Mucosa of stomach (tissue), 1 donor: ENCODE results near the gene LHFPL2.

Experiments
- H3K27me3 ChIP-seq: one replicate; pipeline ENCODE4 v1.7.0; 2013; ENCODE audit warnings: mild to moderate bottlenecking, low read length; ENCODE audit not compliant: control insufficient read depth, insufficient read depth
- H3K36me3 ChIP-seq: one replicate; pipeline ENCODE4 v1.7.0; 2013; ENCODE audit warnings: low read length; ENCODE audit not compliant: control insufficient read depth, insufficient read depth
- H3K4me1 ChIP-seq: one replicate; pipeline ENCODE4 v1.7.0; 2013; ENCODE audit warnings: mild to moderate bottlenecking, low read length; ENCODE audit not compliant: control insufficient read depth, insufficient read depth
- H3K4me3 ChIP-seq: one replicate; pipeline ENCODE4 v1.7.0; 2013; ENCODE audit warnings: low read length
- H3K9ac ChIP-seq: one replicate; pipeline ENCODE4 v1.7.0; 2013; ENCODE audit warnings: mild to moderate bottlenecking, low read length, moderate library complexity
- H3K9me3 ChIP-seq: one replicate; pipeline ENCODE4 v1.7.0; 2013; ENCODE audit warnings: mild to moderate bottlenecking, low read length, moderate library complexity; ENCODE audit not compliant: control insufficient read depth
- donor health status: Pancreatic carcinoma.

The LHFPL2 gene

GRCh38 chr5:78587775-78588291, 60.7 kb downstream of the LHFPL2 start:
- Histone ChIP-seq H3K9ac (no peak overlapping the region), H3K4me3 (no peak overlapping the region), H3K27me3 (no peaks in the 10 kb centered on the region), H3K9me3 (no peaks in the 10 kb centered on the region), H3K4me1 (peaks cover 14% of the 10 kb centered on the region), H3K36me3 (no peaks in the 10 kb centered on the region)

GRCh38 chr5:78587081-78587774, 61.3 kb downstream of the LHFPL2 start:
- Histone ChIP-seq H3K9ac (no peak overlapping the region), H3K27me3 (no peaks in the 10 kb centered on the region), H3K9me3 (no peaks in the 10 kb centered on the region), H3K4me1 (peaks cover 14% of the 10 kb centered on the region), H3K36me3 (no peaks in the 10 kb centered on the region), H3K4me3 (no peak overlapping the region)

GRCh38 chr5:78586251-78586650, 62.3 kb downstream of the LHFPL2 start:
- Histone ChIP-seq H3K9me3 (no peaks in the 10 kb centered on the region), H3K27me3 (no peaks in the 10 kb centered on the region), H3K9ac (no peak overlapping the region), H3K36me3 (no peaks in the 10 kb centered on the region), H3K4me1 (peaks cover 6% of the 10 kb centered on the region), H3K4me3 (no peak overlapping the region)

GRCh38 chr5:78578015-78578414, 70.6 kb downstream of the LHFPL2 start:
- Histone ChIP-seq H3K9me3 (no peaks in the 10 kb centered on the region), H3K27me3 (no peaks in the 10 kb centered on the region), H3K36me3 (no peaks in the 10 kb centered on the region), H3K4me1 (peaks cover 7% of the 10 kb centered on the region), H3K9ac (no peak overlapping the region), H3K4me3 (no peak overlapping the region)

GRCh38 chr5:78577071-78577807, 71.3 kb downstream of the LHFPL2 start:
- no peaks in the 10 kb centered on the region for H3K27me3 ChIP-seq
- no peaks in the 10 kb centered on the region for H3K9me3 ChIP-seq
- no peak overlapping the region for H3K9ac ChIP-seq
- peaks cover 7% of the 10 kb centered on the region for H3K4me1 ChIP-seq
- no peaks in the 10 kb centered on the region for H3K36me3 ChIP-seq
- no peak overlapping the region for H3K4me3 ChIP-seq

GRCh38 chr5:78576376-78576775, 72.2 kb downstream of the LHFPL2 start:
- no peaks in the 10 kb centered on the region for H3K36me3 ChIP-seq
- no peaks in the 10 kb centered on the region for H3K27me3 ChIP-seq
- no peak overlapping the region for H3K4me3 ChIP-seq
- peaks cover 7% of the 10 kb centered on the region for H3K4me1 ChIP-seq
- H3K9me3 ChIP-seq, result no peaks in the 10 kb centered on the region
- no peak overlapping the region for H3K9ac ChIP-seq

- Histone ChIP-seq H3K9ac (no peak overlapping the region), H3K27me3 (no peaks in the 10 kb centered on the region), H3K9me3 (no peaks in the 10 kb centered on the region), H3K36me3 (no peaks in the 10 kb centered on the region), H3K4me1 (peaks cover 13% of the 10 kb centered on the region), H3K4me3 (no peak overlapping the region)
Measured at GRCh38 chr5:78574731-78575161, 73.8 kb downstream of the LHFPL2 start.

- Histone ChIP-seq H3K27me3 (no peaks in the 10 kb centered on the region), H3K4me3 (no peak overlapping the region), H3K9ac (no peak overlapping the region), H3K4me1 (peaks cover 18% of the 10 kb centered on the region), H3K36me3 (no peaks in the 10 kb centered on the region), H3K9me3 (no peaks in the 10 kb centered on the region)
Measured at GRCh38 chr5:78574131-78574673, 74.4 kb downstream of the LHFPL2 start.

GRCh38 chr5:78573318-78573717, 75.3 kb downstream of the LHFPL2 start:
- no peak overlapping the region for H3K9ac ChIP-seq
- H3K27me3 ChIP-seq, result no peaks in the 10 kb centered on the region
- H3K4me1 ChIP-seq, result peaks cover 27% of the 10 kb centered on the region
- no peaks in the 10 kb centered on the region for H3K36me3 ChIP-seq
- no peaks in the 10 kb centered on the region for H3K9me3 ChIP-seq
- H3K4me3 ChIP-seq, result no peak overlapping the region

- no peaks in the 10 kb centered on the region for H3K27me3 ChIP-seq
- H3K9me3 ChIP-seq, result no peaks in the 10 kb centered on the region
- peaks cover 35% of the 10 kb centered on the region for H3K4me1 ChIP-seq
- H3K36me3 ChIP-seq, result no peaks in the 10 kb centered on the region
- no peak overlapping the region for H3K9ac ChIP-seq
- no peak overlapping the region for H3K4me3 ChIP-seq
Measured at GRCh38 chr5:78570646-78571045, 77.9 kb downstream of the LHFPL2 start.

GRCh38 chr5:78569441-78569840, 79.1 kb downstream of the LHFPL2 start:
- H3K4me1 ChIP-seq, result peaks cover 33% of the 10 kb centered on the region

GRCh38 chr5:78568676-78569075, 79.9 kb downstream of the LHFPL2 start:
- no peaks in the 10 kb centered on the region for H3K27me3 ChIP-seq
- no peak overlapping the region for H3K9ac ChIP-seq
- peaks cover 28% of the 10 kb centered on the region for H3K4me1 ChIP-seq
- H3K4me3 ChIP-seq, result no peak overlapping the region
- no peaks in the 10 kb centered on the region for H3K36me3 ChIP-seq
- H3K9me3 ChIP-seq, result no peaks in the 10 kb centered on the region

More at GRCh38 chr5:78569441-78569840, 79.1 kb downstream of the LHFPL2 start:
- Histone ChIP-seq H3K36me3 (no peaks in the 10 kb centered on the region), H3K4me3 (no peak overlapping the region), H3K27me3 (no peaks in the 10 kb centered on the region), H3K9ac (no peak overlapping the region), H3K9me3 (no peaks in the 10 kb centered on the region)
